Retinal pigment epithelial cell (primary cell): ENCODE measurements around the gene PHLPP2.

Experiments
- DNase-seq: peaks from one replicate; pipeline ENCODE4 v3.0.0-alpha.2; 2010; ENCODE audit warnings: low read depth
- H3K4me3 ChIP-seq: 2 replicates; pipeline ENCODE4 v1.5.1; 2011; ENCODE audit warnings: mild to moderate bottlenecking, low read length, control low read depth, moderate library complexity
- CTCF ChIP-seq: conservative IDR thresholded peaks from 2 replicates; pipeline ENCODE4 v1.5.1; 2011; ENCODE audit warnings: low read depth, low read length, control low read depth, inconsistent platforms

PHLPP2 gene

DNA sequence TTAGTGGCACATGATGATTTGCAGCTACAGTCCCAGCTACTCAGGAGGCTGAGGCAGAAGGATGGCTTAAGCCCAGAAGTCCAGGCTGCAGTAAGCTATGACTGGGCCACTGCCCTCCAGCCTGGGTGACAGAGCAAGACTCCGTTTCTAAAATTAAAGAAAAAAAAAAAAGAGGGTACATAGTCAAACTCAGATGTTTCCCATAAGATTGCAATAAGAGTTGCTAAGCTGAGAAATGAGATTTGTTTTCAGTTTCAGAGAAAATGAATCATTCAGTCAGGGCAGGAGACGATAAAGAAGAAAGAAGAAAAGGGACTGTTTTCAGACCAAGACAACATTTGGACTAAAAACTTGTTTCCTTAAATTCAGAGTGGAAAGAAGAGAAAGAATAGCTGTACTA is 30.2 kb upstream of the PHLPP2 start:
- TF ChIP-seq CTCF = no peak
- DNase-seq = no peak

GRCh38 chr16:71754108-71754507 is 29.6 kb upstream of the PHLPP2 start:
- H3K4me3 ChIP-seq = no peak overlapping the region
- TF ChIP-seq CTCF = no peak
- no peak for DNase-seq

More for the DNA sequence above, 30.2 kb upstream of the PHLPP2 start:
- H3K4me3 ChIP-seq = no peak overlapping the region

DNA sequence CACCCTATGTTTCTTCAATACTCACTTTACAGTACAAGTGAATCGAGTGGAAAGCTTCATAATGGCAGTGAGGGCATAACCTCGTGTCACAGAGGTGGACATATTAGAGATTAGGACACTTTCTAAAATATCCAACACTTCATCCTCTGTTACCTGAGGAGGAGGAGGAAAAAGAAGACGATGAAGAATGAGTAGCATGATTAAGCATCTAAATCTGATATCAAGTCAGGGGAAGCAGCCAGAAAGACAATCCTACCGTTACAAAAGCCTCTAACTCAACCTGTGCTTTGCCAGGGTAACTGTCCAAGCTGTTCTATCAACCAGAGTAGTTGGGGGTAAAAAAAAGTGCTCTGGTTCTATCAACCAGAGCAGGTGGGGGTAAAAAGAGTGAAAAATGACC is 23.7 kb upstream of the PHLPP2 start:
- DNase-seq = no peak
- no peak for TF ChIP-seq CTCF
- no peak overlapping the region for H3K4me3 ChIP-seq

GRCh38 chr16:71746442-71747046 is 22.0 kb upstream of the PHLPP2 start:
- no peak overlapping the region for H3K4me3 ChIP-seq
- DNase-seq = no peak
- peak; percentile 85 for TF ChIP-seq CTCF

- no peak for TF ChIP-seq CTCF
- no peak for DNase-seq
- no peak overlapping the region for H3K4me3 ChIP-seq
Measured at GRCh38 chr16:71738855-71739254, 14.4 kb upstream of the PHLPP2 start.

DNA sequence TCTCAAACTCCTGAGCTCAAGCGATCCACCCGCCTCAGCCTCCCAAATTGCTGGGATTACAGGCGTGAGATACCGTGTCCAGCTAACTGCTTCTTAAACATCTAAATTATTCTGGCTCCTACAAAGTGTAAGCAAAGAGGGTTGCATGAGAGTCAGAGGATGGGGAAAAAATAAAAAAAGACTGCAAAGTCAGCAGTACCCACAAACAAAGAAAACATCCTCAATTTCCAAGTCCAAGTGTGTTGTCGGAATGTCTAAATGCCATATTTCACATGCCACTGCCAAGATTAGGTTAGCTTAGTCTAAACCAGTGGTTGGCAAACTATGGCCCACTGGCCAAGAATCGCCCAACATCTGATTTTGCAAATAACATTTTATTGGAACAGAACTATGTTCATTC is 13.0 kb upstream of the PHLPP2 start:
- no peak for TF ChIP-seq CTCF
- H3K4me3 ChIP-seq = no peak overlapping the region
- DNase-seq = no peak

DNA sequence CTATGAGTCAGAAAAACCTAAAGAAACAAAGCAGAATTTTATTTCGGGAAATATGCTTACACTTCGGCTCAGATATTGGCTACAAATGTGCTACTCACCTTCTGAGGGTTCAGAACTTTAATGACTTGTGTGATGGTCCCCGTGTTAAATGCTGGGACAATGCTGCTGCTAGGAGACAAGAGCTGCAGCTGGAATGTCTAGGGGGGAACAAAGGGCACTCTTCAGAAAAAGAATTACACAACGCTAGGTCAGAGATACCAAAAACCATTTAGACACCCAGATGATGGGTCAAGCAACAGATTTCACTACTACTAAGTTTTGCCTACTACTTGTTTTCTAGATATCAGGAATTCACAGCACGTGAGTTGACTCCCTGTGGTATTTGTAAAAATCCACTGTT is 10.0 kb upstream of the PHLPP2 start:
- no peak for DNase-seq
- TF ChIP-seq CTCF = no peak
- no peak overlapping the region for H3K4me3 ChIP-seq
